ENCODE data around the gene NAP1L4. TPM values are rescaled to one million over a fixed set of nuclear protein-coding genes. Genes with fewer than 3 reads are reported as not detected.

The NAP1L4 gene
- total RNA-seq, 1 experiment from 2014 or later: 144 TPM

DNA sequence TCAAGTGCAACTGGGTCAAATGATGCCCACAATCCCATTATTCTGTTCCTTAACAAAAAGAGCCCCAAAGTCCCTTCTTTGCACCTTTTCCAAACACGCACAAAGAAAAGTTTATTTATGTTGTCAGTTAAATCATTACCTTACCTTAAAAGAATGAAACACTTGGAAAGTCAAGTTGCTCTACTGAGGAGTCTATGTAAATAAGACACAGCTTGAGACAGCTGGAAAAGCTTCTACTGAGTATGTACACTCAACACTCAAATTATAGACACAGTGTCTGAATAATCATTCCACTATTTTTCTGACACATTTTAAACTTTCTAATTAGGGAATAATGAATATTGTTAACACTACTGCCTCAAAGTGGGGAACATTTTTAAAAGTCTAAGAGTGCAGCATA is 41.3 kb downstream of the NAP1L4 start:
- no peak for DNase-seq (ENCODE audit: low read depth, low spot score)
- Histone ChIP-seq H4K20me1 (ENCODE audit: insufficient read depth) (no peaks in the 10 kb centered on the region; the same call in 1 of the 2 replicates), H3K4me2 (ENCODE audit: low read length) (no peak overlapping the region), H3K9me3 (ENCODE audit: control insufficient read depth in 1 of 2, insufficient read depth in 1 of 2, low read depth in 1 of 2, low read length in 2 of 2) (no peaks in the 10 kb centered on the region), H3K27me3 (ENCODE audit: insufficient read depth, low read length) (no peaks in the 10 kb centered on the region), H3K4me1 (ENCODE audit: control insufficient read depth in 1 of 2, insufficient read depth in 2 of 2, low read length in 2 of 2) (peaks cover 0 to 16% of the 10 kb centered on the region in 2 experiments; a peak in 1 of 4 replicates), H3K9ac (ENCODE audit: low read length) (no peak overlapping the region), H3K9me2 (ENCODE audit: insufficient read depth) (no peaks in the 10 kb centered on the region), H3K27ac (ENCODE audit: low read depth, low read length) (no peak overlapping the region), H2AFZ (ENCODE audit: low read depth, low read length, poor library complexity, severe bottlenecking) (no peak overlapping the region), H3K4me3 (replicated peaks in 1 of 2; ENCODE audit: low read depth in 1 of 2, low read length in 2 of 2) (no peak overlapping the region), H3K36me3 (ENCODE audit: control insufficient read depth in 1 of 2, insufficient read depth in 2 of 2, low read length in 2 of 2) (peaks cover 46 to 66% of the 10 kb centered on the region in 2 experiments), H3K79me2 (ENCODE audit: insufficient read depth, low read length) (peaks cover 40% of the 10 kb centered on the region; the same call in 1 of the 2 replicates)
- TF ChIP-seq SIN3A (IDR thresholded peaks at IDR 0.05; ENCODE audit: low read depth) (no peak), RAD21 (IDR thresholded peaks at IDR 0.05; ENCODE audit: low read depth) (no peak), EZH2 (IDR thresholded peaks at IDR 0.05) (no peak), ATF3 (IDR thresholded peaks at IDR 0.05) (no peak), EGR1 (IDR thresholded peaks at IDR 0.05; ENCODE audit: low read depth) (no peak), TCF7L2 (IDR thresholded peaks at IDR 0.05; ENCODE audit: borderline replicate concordance, extremely low read depth, insufficient read depth, insufficient read length) (no peak), ZBTB33 (IDR thresholded peaks at IDR 0.05; ENCODE audit: extremely low read depth, insufficient replicate concordance, low read length) (no peak), SRF (IDR thresholded peaks at IDR 0.05; ENCODE audit: low read depth) (no peak), ELF1 (IDR thresholded peaks at IDR 0.05; ENCODE audit: borderline replicate concordance, low read depth) (no peak), CBX3 (IDR thresholded peaks at IDR 0.05; ENCODE audit: low read depth) (no peak), FOSL1 (IDR thresholded peaks at IDR 0.05; ENCODE audit: low read depth) (no peak), CEBPB (IDR thresholded peaks at IDR 0.05; ENCODE audit: low read depth) (no peak), ZFX (IDR thresholded peaks at IDR 0.05) (no peak), YY1 (IDR thresholded peaks at IDR 0.05; ENCODE audit: extremely low read depth, insufficient replicate concordance, low read depth, low read length) (no peak)
- TF ChIP-seq, protein P1, sequence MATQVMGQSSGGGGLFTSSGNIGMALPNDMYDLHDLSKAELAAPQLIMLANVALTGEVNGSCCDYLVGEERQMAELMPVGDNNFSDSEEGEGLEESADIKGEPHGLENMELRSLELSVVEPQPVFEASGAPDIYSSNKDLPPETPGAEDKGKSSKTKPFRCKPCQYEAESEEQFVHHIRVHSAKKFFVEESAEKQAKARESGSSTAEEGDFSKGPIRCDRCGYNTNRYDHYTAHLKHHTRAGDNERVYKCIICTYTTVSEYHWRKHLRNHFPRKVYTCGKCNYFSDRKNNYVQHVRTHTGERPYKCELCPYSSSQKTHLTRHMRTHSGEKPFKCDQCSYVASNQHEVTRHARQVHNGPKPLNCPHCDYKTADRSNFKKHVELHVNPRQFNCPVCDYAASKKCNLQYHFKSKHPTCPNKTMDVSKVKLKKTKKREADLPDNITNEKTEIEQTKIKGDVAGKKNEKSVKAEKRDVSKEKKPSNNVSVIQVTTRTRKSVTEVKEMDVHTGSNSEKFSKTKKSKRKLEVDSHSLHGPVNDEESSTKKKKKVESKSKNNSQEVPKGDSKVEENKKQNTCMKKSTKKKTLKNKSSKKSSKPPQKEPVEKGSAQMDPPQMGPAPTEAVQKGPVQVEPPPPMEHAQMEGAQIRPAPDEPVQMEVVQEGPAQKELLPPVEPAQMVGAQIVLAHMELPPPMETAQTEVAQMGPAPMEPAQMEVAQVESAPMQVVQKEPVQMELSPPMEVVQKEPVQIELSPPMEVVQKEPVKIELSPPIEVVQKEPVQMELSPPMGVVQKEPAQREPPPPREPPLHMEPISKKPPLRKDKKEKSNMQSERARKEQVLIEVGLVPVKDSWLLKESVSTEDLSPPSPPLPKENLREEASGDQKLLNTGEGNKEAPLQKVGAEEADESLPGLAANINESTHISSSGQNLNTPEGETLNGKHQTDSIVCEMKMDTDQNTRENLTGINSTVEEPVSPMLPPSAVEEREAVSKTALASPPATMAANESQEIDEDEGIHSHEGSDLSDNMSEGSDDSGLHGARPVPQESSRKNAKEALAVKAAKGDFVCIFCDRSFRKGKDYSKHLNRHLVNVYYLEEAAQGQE (IDR thresholded peaks at IDR 0.05; ENCODE audit: low read depth): no peak
- TF ChIP-seq, protein P2, sequence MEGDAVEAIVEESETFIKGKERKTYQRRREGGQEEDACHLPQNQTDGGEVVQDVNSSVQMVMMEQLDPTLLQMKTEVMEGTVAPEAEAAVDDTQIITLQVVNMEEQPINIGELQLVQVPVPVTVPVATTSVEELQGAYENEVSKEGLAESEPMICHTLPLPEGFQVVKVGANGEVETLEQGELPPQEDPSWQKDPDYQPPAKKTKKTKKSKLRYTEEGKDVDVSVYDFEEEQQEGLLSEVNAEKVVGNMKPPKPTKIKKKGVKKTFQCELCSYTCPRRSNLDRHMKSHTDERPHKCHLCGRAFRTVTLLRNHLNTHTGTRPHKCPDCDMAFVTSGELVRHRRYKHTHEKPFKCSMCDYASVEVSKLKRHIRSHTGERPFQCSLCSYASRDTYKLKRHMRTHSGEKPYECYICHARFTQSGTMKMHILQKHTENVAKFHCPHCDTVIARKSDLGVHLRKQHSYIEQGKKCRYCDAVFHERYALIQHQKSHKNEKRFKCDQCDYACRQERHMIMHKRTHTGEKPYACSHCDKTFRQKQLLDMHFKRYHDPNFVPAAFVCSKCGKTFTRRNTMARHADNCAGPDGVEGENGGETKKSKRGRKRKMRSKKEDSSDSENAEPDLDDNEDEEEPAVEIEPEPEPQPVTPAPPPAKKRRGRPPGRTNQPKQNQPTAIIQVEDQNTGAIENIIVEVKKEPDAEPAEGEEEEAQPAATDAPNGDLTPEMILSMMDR (IDR thresholded peaks at IDR 0.05 in 2 of 3, conservative IDR thresholded peaks at IDR 0.05 in 1 of 3; ENCODE audit: borderline replicate concordance in 1 of 3, insufficient read depth in 1 of 3, low read depth in 2 of 3, low read length in 2 of 3): no peak
- CTCF ChIA-PET: no interaction called here
- POLR2A ChIA-PET: no interaction called here
- ATAC-seq: no peak
- intact Hi-C loops (cut with micrococcal nuclease): no loop called here
- RAD21 ChIA-PET (ENCODE audit: low non-redundant PET in 1 of 2, low total read pairs in 2 of 2, uncharacterized antibody in 2 of 2, unreplicated experiment in 2 of 2): no interaction called here
- no TSS peak for BruUV-seq (replicated peaks)

All from HCT116 (cell line).